GM19099 (cell line): Measurements from ENCODE around the gene NIN.

ENCODE experiments used
- POLR2A ChIP-seq: IDR thresholded peaks from 3 replicates; pipeline ENCODE4 v1.6.1; 2011; ENCODE audit warnings: low read depth; ENCODE audit not compliant: insufficient read length; ENCODE audit errors: extremely low read depth

The NIN gene, protein sequence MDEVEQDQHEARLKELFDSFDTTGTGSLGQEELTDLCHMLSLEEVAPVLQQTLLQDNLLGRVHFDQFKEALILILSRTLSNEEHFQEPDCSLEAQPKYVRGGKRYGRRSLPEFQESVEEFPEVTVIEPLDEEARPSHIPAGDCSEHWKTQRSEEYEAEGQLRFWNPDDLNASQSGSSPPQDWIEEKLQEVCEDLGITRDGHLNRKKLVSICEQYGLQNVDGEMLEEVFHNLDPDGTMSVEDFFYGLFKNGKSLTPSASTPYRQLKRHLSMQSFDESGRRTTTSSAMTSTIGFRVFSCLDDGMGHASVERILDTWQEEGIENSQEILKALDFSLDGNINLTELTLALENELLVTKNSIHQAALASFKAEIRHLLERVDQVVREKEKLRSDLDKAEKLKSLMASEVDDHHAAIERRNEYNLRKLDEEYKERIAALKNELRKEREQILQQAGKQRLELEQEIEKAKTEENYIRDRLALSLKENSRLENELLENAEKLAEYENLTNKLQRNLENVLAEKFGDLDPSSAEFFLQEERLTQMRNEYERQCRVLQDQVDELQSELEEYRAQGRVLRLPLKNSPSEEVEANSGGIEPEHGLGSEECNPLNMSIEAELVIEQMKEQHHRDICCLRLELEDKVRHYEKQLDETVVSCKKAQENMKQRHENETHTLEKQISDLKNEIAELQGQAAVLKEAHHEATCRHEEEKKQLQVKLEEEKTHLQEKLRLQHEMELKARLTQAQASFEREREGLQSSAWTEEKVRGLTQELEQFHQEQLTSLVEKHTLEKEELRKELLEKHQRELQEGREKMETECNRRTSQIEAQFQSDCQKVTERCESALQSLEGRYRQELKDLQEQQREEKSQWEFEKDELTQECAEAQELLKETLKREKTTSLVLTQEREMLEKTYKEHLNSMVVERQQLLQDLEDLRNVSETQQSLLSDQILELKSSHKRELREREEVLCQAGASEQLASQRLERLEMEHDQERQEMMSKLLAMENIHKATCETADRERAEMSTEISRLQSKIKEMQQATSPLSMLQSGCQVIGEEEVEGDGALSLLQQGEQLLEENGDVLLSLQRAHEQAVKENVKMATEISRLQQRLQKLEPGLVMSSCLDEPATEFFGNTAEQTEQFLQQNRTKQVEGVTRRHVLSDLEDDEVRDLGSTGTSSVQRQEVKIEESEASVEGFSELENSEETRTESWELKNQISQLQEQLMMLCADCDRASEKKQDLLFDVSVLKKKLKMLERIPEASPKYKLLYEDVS (N-terminal part only)

DNA sequence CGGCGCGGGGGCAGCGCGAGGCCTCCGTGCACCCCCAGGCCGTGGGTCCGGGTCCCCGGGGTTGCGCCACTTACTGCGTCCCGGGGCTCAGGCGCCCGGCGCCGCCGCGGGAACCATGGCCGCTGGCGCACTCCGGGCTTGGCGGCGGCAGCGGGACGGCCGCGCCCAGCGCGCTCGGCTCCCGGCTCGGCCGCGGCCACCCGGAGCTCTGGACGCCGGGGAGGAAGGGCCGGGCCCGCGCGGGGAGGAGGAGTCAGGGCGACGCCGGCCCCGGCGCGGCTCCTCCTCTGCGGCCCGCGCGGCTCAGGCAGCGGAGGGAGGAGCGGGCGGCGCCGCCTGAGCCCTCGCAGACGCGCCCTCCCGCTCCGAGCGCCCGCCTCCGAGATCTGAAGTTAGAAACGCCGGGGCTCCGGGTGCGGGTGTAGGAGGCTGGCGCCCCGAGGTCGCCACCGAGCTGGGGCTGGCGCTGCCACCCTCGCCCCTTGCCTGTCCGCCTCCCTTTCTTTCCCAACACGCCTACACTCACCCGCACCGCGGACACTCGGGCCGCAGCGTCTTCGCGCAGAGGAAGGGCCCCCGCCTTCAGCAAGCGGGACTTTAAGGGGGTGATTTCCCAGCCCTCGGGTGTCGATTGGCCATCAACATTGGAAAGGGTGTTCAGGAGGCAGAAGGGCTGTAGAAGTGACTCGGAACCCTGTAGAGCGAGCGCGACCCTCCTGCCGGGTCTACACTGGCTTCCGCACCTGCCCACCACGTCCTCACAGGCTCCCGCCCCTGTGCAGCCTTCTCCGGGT is at the start of gene NIN:
NIN (minus strand) TSS at position 231 of the 794 bp plus-strand sequence. CDS start 9,106 bp downstream, outside the sequence.
- peak; percentile 84 for TF ChIP-seq POLR2A

DNA sequence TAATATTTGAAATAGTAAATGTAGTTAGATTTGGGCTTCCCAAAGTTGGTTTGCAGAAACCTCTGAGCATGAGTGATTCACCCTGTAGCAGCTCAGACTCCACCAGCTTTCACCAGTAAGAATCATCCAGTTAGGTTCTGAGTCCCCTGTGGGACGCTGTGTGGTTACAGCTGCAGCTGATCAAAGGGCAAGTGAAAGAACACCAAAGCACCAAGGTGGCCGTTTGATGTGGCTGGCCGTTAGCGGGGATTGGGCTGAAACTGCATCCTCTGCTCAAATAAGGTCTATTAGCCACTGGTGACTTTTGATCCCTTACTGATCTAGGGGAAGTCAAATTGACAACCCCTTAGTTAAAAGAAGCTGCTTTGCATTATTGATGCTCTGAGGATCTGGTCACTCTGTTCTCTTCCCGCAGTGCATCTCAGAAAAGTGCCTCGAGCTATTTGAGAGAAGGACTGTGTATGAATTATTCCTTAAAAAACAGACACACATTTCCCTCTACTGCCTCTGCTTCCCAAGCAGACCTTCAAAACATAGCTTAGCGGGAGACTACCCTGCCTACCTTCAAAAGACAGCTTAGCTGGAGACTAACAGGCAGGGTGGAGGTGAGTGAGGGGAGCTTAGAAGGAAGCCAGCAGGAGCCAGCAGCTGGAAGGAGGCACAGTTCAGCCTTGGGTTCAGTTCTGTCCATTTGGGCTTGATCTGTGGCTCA is 44.6 kb upstream of the NIN start:
- TF ChIP-seq POLR2A: no peak

DNA sequence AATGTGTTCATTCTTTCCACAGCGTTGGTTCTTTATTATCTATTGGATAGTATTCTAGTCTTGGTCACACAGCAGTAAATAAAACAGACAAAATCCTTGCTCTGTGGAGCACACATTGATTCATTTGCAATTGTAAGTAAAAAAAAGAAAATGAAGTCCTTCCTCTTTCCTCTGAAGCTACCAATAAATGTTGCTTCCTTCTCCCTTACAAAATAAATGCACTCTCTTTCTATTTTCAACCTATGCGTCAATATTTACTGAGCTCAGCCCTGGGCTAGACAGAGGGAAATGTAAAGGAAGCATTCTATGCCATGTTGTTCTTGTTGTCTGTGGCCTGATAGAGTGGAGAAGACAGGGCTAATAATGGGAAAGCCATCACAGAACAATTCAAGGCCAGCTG is 43.8 kb upstream of the NIN start:
- no peak for TF ChIP-seq POLR2A

DNA sequence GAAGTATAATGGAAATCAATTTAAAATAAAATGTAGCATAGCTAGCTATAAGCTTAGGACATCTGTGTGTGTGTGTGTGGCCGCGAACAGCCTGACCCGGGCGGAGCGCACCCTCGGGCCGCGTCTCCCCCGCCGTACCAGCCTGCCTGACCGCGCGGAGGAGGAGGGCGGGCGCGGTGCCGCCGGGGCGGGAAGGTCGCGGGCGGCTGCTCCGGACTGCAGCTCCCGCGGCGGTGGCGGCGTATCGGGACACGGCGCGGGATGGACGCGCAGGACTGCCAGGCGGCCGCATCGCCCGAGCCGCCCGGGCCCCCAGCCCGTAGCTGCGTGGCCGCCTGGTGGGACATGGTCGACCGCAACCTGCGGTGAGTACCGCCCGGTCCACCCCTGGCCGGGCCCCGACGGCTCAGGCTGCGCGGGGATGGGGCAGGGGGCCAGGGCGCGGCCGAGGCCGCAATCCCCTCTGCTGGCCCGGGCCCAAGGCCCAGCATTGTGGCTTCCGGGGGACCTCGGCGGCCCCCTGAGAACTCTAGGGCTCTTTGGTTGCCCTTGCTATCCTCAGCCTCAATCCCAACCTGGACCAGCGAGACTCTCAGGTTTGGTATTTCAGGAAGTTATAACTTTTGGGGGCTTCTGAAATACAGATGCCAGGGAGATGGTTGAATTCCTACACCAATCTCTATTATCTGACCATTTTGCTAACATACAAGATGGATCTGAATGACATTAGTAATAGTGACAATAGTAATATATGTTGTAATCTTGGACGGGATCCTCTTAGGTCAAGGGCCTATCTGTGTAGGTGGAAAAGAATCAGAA is 41.2 kb upstream of the NIN start, which contains the start of gene ABHD12B:
ABHD12B (plus strand) TSS at position 140 of the 819 bp plus-strand sequence; CDS start at position 262, 122 bp downstream.
- TF ChIP-seq POLR2A: no peak

DNA sequence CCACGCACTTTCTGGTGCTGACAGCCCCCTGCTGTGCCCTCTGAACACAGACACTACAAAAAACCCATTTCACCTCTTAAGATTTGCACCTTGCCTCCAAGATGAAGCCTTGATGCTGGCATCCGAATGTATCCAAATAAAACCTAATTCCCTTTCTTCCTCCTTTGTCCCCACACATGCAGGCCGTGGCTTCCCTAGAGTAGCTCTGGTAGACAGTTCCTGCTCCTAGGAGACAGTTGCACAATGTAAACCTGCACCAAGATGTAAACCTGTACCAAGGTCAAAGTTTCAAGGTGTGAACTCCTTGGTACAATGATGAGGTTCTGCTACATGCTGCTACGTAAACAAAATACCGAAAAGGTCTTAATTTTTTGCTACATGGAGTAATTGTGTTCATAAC is 40.3 kb upstream of the NIN start:
- no peak for TF ChIP-seq POLR2A

DNA sequence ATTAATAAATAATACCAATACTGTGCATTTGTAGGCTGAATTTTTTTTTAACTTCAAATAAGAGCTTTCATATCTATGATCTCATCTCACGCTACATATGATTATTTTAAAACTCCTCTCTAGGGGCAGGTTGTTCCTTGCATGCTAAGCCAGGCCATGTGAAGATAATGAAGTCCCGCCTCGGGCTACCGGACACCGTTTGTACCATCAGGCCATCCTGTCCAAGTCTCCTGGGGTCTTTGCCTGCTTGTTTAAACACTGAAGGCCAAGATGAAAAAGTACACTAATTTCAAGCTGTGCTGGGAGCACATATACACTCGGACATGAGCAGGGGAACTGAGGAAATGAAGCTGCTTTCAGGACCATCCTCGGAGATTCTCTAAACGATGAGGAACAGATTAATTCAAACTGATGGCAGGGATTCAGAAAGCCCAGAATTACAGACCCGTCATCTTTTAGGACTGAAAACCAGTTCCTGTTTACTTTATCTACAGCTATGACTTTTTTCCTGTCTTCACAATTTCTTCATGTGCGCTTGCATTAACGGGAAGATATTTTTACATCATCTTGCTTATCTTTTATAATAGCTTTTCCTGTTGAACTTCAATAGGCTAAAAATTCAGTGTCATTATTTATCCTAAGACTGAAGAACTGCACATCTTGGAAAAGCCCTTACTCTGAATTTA is 34.6 kb upstream of the NIN start:
- no peak for TF ChIP-seq POLR2A

DNA sequence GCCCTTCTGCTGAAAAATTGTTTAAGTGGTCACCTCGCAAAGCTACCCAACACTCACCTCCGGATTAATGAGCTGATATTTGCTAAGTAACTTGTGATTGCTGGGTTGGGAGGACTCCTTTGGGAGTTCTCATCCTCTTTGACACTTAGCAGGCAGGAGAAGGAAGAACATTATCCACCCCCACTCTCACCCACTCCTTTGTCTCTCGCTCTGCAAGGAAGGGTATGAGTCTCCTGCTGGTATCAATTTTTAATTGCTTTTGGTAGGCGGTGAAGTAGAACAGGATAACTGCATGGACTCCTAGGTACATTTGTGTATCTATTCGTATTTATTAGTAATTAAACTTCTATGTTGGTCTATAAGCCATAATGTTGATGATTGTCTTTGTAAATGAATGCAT is 34.0 kb upstream of the NIN start:
- TF ChIP-seq POLR2A: no peak

DNA sequence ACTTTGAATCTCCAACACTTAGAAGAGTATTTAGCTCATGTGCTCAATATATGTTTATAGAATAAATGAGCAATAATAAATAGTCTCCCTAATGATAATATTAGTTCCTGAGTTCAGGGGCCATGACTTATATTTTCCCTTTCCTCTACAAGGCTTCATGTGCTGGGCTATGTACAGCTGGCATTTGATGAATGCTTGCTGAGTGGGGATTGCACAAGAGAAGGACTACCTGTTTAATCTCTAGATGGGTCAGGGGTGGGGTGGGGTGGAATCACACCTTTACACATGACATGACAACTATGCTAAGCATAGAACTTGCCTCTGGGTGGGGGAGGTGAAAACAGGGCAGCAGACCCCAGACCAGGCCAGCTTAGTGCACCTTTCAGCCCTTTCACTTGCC is 33.3 kb upstream of the NIN start:
- TF ChIP-seq POLR2A: no peak

DNA sequence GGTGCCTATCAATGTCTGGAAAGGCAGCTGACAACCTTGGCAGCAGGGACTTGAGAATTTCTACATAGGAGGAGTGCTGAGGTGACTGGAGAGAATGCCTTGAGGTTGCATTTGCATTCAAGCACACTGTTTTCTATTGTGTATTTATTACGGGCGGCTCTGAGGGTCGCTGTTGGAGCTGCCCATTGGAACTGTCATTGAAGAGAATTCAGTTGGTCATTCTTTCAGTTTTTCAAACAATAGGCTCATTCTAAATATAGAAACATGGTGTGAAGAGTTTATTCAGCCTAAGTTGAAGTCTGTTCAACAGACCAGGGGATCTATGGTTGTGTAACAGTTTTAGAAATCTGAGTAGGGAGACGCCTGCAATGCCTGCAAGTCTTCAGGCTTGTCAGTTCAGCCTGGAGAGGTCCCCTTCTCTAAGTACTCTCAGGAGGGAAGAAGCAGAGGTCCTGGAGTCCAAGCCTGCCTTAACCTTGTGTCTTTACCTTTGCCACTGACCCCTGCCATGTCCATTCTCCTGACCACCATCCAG is 31.1 kb upstream of the NIN start:
- TF ChIP-seq POLR2A: no peak

DNA sequence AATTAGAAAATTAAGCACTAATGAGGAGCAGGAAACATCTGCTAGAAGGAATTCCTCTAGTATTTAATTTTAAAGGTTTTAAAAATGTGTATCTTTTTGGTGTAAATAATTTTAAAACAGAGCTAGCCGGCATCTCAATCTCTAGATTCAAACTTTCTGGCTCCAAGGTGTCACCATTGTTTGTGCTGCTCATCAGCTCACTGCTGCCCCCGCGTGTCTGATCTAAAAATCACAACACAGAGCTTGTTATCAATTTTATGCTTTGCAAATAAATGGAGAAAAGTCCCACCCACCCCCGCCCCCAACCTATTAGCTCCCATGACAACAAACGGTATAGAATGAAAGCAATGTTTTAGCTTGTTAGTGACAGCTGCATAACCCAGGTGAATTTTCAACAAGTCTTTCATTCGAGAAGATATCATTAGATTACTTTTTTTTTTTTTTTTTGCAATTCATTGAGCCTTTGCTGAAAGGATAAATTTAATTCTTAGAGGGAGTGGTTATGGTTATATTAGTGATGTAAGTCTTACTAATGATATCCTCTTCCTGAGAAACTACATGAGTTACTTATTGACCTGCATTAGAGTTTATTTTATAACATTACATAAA is 29.6 kb upstream of the NIN start:
- no peak for TF ChIP-seq POLR2A

DNA sequence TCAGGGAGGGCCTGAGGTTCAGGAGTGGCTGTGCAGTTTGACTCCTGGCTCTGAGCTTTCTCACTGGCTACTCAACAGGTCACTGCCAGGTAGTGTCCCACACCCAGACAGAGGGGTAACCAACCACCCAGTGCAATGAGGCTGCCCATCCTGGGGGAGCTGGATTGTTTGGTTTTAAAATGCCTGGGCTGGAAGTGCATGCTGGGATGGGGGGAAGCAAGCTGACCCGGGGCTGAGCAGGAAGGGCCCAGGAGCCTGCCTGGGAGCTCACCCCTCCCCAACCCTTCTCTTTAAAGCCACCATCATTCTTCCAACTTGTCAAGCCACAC is 28.3 kb upstream of the NIN start:
- TF ChIP-seq POLR2A: no peak

DNA sequence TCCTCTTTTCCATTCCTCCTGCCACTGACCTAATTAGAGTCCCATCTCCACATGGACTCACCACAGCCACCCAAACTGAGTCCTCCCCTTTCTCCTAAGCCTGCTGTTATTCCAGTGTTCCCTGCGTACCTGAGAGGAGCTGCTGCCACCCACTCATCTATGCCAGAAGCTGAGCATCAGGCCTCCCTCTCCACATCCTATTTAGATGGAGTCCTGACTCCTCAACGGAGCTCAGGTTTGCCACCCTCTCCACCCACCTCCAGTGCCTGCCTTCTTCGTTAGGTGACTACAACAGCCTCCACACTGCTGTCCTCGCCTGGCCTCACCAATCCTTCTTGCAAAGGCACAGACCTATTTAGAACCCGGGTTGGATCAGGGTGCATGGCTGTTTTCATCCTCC is 25.7 kb upstream of the NIN start:
- TF ChIP-seq POLR2A: no peak
